ENCODE measurements around the gene LYRM7.

- no peak for TF ChIP-seq CTCF (conservative IDR thresholded peaks at IDR 0.05; ENCODE audit: low read length)
- TF ChIP-seq EZH2phosphoT487 (IDR thresholded peaks at IDR 0.05; ENCODE audit: borderline replicate concordance, low read depth, low read length) = no peak
These were observed 82.1 kb downstream of the LYRM7 start for GRCh38 chr5:131252824-131253171.
